Endothelial cell of umbilical vein (primary cell): ENCODE results near the gene LRRC41. TPM values are rescaled to one million over a fixed set of nuclear protein-coding genes. Genes with fewer than 3 reads are reported as not detected.
A peak's percentile ranks its signal among the peaks of the same experiment; 100 is the strongest.

ENCODE experiments used
- Bru-seq: library from RNA; stranded (reverse); fragments of 400-500 nt; gene quantifications from one replicate; lab custom pipeline; 2021; lab: Mats Ljungman, UMichigan
- BruChase-seq, 2 experiments: library from RNA; stranded (reverse); fragments of 400-500 nt; gene quantifications; one replicate each; lab custom pipeline; 2021; lab: Mats Ljungman, UMichigan
- BruUV-seq: library from RNA; stranded (reverse); fragments of 400-500 nt; replicated peaks from 2 replicates; lab custom pipeline; 2021; lab: Mats Ljungman, UMichigan
- CTCF ChIA-PET: fragments of 300-600, 350-600 bp; sonication (Branson Sonifier 250); formaldehyde crosslinking; loops from one replicate; lab custom pipeline; 2021; ENCODE audit warnings: antibody characterized with exemption, inconsistent platforms; lab: Charles Lee
- POLR2A ChIA-PET: fragments of 300-600, 350-600 bp; sonication (Branson Sonifier 250); formaldehyde crosslinking; loops from one replicate; lab custom pipeline; 2021; ENCODE audit warnings: antibody characterized with exemption, inconsistent platforms; lab: Charles Lee
- DNase-seq: peaks from one replicate; pipeline ENCODE4 v3.0.0-alpha.2; 2011; ENCODE audit warnings: low read depth, low spot score
- FAIRE-seq: peaks from 2 replicates; lab custom pipeline; 2011; peaks lifted over from hg19 to GRCh38; lab: Jason Lieb, UNC
- H2AFZ ChIP-seq: 2 replicates; pipeline ENCODE4 v1.6.0; 2012; ENCODE audit warnings: low read depth, low read length, control low read depth, inconsistent platforms
- H3K27ac ChIP-seq: 2 replicates; pipeline ENCODE4 v1.5.1; 2011; ENCODE audit warnings: low read depth, mild to moderate bottlenecking, control low read depth, low read length, moderate library complexity; ENCODE audit not compliant: insufficient read depth
- H3K27me3 ChIP-seq, 2 experiments: 2 replicates each; pipeline versions ENCODE4 v1.6.0 to v1.6.1; 2011; ENCODE audit warnings: low read length in 2 of 2, mixed read lengths in 1 of 2; ENCODE audit not compliant: control insufficient read depth in 2 of 2, insufficient read depth in 2 of 2
- H3K36me3 ChIP-seq, 2 experiments: 2 replicates in 1 of 2; 3 replicates in 1 of 2; pipeline ENCODE4 v1.5.1; 2011; ENCODE audit warnings: low read length in 2 of 2, mild to moderate bottlenecking in 1 of 2, moderate library complexity in 1 of 2; ENCODE audit not compliant: control insufficient read depth in 2 of 2, insufficient read depth in 2 of 2; ENCODE audit errors: extremely low read depth in 1 of 2
- H3K4me1 ChIP-seq: 3 replicates; pipeline ENCODE4 v1.5.1; 2011; ENCODE audit warnings: mild to moderate bottlenecking, low read length; ENCODE audit not compliant: control insufficient read depth, insufficient read depth; ENCODE audit errors: extremely low read depth
- H3K4me2 ChIP-seq: 2 replicates; pipeline ENCODE4 v1.6.1; 2011; ENCODE audit warnings: low read length, control low read depth, mixed read lengths; ENCODE audit not compliant: insufficient read depth
- H3K4me3 ChIP-seq, 3 experiments: fragments of 200-600 bp in 1 of 3; sonication (generic), shearing (Covaris generic) in 1 of 3; replicated peaks in 1 of 3; 2 replicates each; pipeline ENCODE4 v1.5.1; 2011 to 2016; ENCODE audit warnings: control low read depth in 3 of 3, low read length in 3 of 3, mild to moderate bottlenecking in 2 of 3, inconsistent platforms in 1 of 3, low read depth in 1 of 3, moderate library complexity in 1 of 3; ENCODE audit not compliant: insufficient read depth in 1 of 3
- H3K79me2 ChIP-seq: 2 replicates; pipeline ENCODE4 v1.6.0; 2012; ENCODE audit warnings: low read length, inconsistent platforms; ENCODE audit not compliant: control insufficient read depth, insufficient read depth
- H3K9ac ChIP-seq: replicated peaks from 2 replicates; pipeline ENCODE3; 2011; ENCODE audit warnings: low read length, control low read depth; ENCODE audit not compliant: insufficient read depth; ENCODE audit errors: extremely low read depth
- H3K9me1 ChIP-seq: replicated peaks from 3 replicates; pipeline ENCODE4 v1.6.0; 2011; ENCODE audit warnings: mild to moderate bottlenecking, low read length; ENCODE audit not compliant: control insufficient read depth, insufficient read depth; ENCODE audit errors: extremely low read depth
- H3K9me3 ChIP-seq: replicated peaks from 2 replicates; pipeline ENCODE4 v1.5.1; 2012; ENCODE audit warnings: low read length, inconsistent platforms; ENCODE audit not compliant: control insufficient read depth, insufficient read depth
- H4K20me1 ChIP-seq: replicated peaks from 2 replicates; pipeline ENCODE3; 2011; ENCODE audit warnings: mild to moderate bottlenecking, low read length; ENCODE audit not compliant: control insufficient read depth, insufficient read depth; ENCODE audit errors: extremely low read depth
- EZH2 ChIP-seq: IDR thresholded peaks from 2 replicates; pipeline ENCODE4 v1.6.1; 2012; ENCODE audit warnings: borderline replicate concordance, low read depth, mild to moderate bottlenecking, moderate library complexity, low read length, inconsistent platforms; ENCODE audit not compliant: severe bottlenecking
- FOS ChIP-seq: IDR thresholded peaks from 2 replicates; pipeline ENCODE4 v1.6.1; 2011; ENCODE audit warnings: mild to moderate bottlenecking, low read length, moderate library complexity, borderline replicate concordance; ENCODE audit not compliant: insufficient read depth
- GATA2 ChIP-seq: IDR thresholded peaks from 2 replicates; pipeline ENCODE4 v1.7.0; 2011; ENCODE audit warnings: low read depth, mild to moderate bottlenecking, moderate library complexity, mixed read lengths, low read length; ENCODE audit not compliant: insufficient read length, insufficient read depth
- JUN ChIP-seq: IDR thresholded peaks from 2 replicates; pipeline ENCODE4 v1.6.1; 2011; ENCODE audit warnings: borderline replicate concordance, low read depth; ENCODE audit not compliant: insufficient read length, insufficient read depth
- MYC ChIP-seq: IDR thresholded peaks from one replicate; pipeline ENCODE4 v1.6.1; 2011; ENCODE audit warnings: mild to moderate bottlenecking, low read depth, low read length
- POLR2A ChIP-seq: IDR thresholded peaks from 2 replicates; pipeline ENCODE4 v1.6.1; 2012; ENCODE audit warnings: low read depth, mild to moderate bottlenecking, control low read depth, low read length
- POLR2AphosphoS5 ChIP-seq: IDR thresholded peaks from 2 replicates; pipeline ENCODE4 v1.6.1; 2012; ENCODE audit warnings: low read depth, mild to moderate bottlenecking, control low read depth, low read length, moderate library complexity; ENCODE audit not compliant: insufficient read depth
- dilution Hi-C: fragments of 300-500 bp; cut with MboI; formaldehyde crosslinking; loops from one replicate; pipeline ENCODE4 v1.15.0; 2019; ENCODE audit warnings: low sequenced_read_pairs; ENCODE audit not compliant: extremely low pct_ligation_motif_present
- intact Hi-C: fragments of 100-400 bp; cut with micrococcal nuclease; formaldehyde crosslinking; loops from one replicate; pipeline ENCODE4 v1.10.0; 2022
- long read RNA-seq: library from polyadenylated mRNA; stranded (forward); transcript quantifications from one replicate; pipeline ENCODE4 v2.0.0, GENCODE V29; 2021
- polyA minus RNA-seq, 3 experiments: library from RNA; depleted of rRNA, polyadenylated mRNA; stranded (reverse); fragments of >200 nt; gene quantifications; 1 replicate in 1 of 3; 2 replicates in 2 of 3; pipeline ENCODE4 v1.2.3, GENCODE V29; 2011
- polyA plus RNA-seq, 4 experiments: library from polyadenylated mRNA; depleted of rRNA in 3 of 4; stranded (reverse) in 3 of 4; unstranded in 1 of 4; fragments of >200 nt; gene quantifications; 2 replicates each; pipeline versions ENCODE4 v1.2.1 to v1.2.3, GENCODE V29; 2011 to 2012; ENCODE audit warnings: missing spikeins in 1 of 4
- total RNA-seq: library from RNA; stranded (reverse); gene quantifications from 2 replicates; pipeline ENCODE4 v1.2.3, GENCODE V29; 2021
- TF ChIP-seq, protein P1 (sequence below): IDR thresholded peaks from 2 replicates; pipeline ENCODE4 v1.6.1; 2011; ENCODE audit not compliant: insufficient read depth, insufficient read length
- TF ChIP-seq, protein P2 (sequence below), 2 donors: IDR thresholded peaks; 1 replicate in 1 of 2; 2 replicates in 1 of 2; pipeline ENCODE4 v1.5.1; 2011; ENCODE audit warnings: low read length in 2 of 2, mild to moderate bottlenecking in 2 of 2, moderate library complexity in 2 of 2, control low read depth in 1 of 2, inconsistent platforms in 1 of 2, low read depth in 1 of 2; ENCODE audit not compliant: insufficient read depth in 1 of 2; ENCODE audit errors: extremely low read depth in 1 of 2

The LRRC41 gene, protein sequence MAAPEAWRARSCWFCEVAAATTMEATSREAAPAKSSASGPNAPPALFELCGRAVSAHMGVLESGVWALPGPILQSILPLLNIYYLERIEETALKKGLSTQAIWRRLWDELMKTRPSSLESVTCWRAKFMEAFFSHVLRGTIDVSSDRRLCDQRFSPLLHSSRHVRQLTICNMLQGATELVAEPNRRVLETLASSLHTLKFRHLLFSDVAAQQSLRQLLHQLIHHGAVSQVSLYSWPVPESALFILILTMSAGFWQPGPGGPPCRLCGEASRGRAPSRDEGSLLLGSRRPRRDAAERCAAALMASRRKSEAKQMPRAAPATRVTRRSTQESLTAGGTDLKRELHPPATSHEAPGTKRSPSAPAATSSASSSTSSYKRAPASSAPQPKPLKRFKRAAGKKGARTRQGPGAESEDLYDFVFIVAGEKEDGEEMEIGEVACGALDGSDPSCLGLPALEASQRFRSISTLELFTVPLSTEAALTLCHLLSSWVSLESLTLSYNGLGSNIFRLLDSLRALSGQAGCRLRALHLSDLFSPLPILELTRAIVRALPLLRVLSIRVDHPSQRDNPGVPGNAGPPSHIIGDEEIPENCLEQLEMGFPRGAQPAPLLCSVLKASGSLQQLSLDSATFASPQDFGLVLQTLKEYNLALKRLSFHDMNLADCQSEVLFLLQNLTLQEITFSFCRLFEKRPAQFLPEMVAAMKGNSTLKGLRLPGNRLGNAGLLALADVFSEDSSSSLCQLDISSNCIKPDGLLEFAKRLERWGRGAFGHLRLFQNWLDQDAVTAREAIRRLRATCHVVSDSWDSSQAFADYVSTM
- 69.2 and 71.5 TPM in 2 replicates for total RNA-seq
- polyA plus RNA-seq = 91.1 and 105 TPM in 2 replicates
- polyA plus RNA-seq (2011; cell fraction: cytosol; rRNA removed) = 59.8 and 67.0 TPM in 2 replicates
- polyA plus RNA-seq (2011; cell fraction: nucleus; rRNA removed) = 69.0 and 77.6 TPM in 2 replicates
- polyA plus RNA-seq (2012) = 39.1 and 42.6 TPM in 2 replicates
- polyA minus RNA-seq = 72.8 and 83.3 TPM in 2 replicates
- polyA minus RNA-seq (2011; cell fraction: cytosol; rRNA and poly(A)+ RNA removed) = 23.8 TPM
- polyA minus RNA-seq (2011; cell fraction: nucleus; rRNA and poly(A)+ RNA removed) = 33.7 and 35.5 TPM in 2 replicates
- percentile 78 among the genes with signal in this experiment for Bru-seq, nascent RNA
- percentile 91 among the genes with signal in this experiment for BruChase-seq, experiment 1, labeled RNA remaining after a 6-hour chase
- percentile 88 among the genes with signal in this experiment for BruChase-seq, experiment 2, labeled RNA remaining after a 2-hour chase
- long read RNA-seq, full-length matches to known transcripts = 173 of 236 reads
- long read RNA-seq, partial matches to known transcripts = 17 of 236 reads
- long read RNA-seq, other reads (novel, unspliced or antisense) = 46 of 236 reads

DNA sequence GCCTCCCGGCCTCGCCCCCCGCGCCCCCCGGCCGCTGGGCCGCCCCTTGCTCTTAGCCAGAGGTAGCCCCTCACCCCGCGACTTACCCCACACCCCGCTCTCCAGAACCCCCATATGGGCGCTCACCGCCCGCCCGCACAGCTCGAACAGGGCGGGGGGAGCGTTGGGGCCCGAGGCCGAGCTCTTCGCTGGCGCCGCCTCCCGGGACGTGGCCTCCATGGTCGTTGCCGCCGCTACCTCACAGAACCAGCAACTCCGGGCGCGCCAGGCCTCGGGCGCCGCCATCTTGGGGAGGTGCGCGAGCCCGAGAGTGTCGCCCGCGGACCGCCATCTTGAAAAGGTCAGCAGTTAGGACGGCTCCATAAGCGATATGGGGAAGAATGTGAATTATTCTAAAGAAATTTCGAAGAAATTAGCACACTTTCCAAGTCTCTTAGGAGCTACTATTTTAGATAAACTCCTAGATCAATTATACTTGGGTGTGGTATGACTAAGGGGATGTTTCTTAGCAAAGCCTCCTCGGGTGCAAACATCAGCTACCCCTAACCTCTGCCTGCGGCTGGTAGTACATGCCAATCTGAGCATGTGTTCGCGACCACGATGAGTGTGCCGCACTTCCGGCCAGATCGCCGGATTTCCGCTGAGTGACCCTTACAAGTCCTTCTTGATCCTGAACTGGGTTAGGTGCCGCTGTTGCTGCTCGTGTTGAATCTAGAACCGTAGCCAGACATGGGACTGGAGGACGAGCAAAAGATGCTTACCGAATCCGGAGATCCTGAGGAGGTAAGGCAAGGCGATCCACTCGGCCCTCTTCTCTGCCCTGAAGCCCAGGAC, at the start of gene LRRC41, which contains the start of gene UQCRH:
TSS of gene LRRC41 (minus strand) at position 579 of the 834 bp plus-strand sequence. CDS start at position 285, 294 bp downstream.
TSS of gene UQCRH (plus strand) at position 661 of the 834 bp plus-strand sequence. CDS start at position 730, 69 bp downstream.
- Histone ChIP-seq H4K20me1 (no peaks in the 10 kb centered on the region), H3K4me3 (peak within 1 kb of the TSS; percentile 81 to 94 (median 84)), H3K36me3 (no peaks in the 10 kb centered on the region), H2AFZ (peak within 1 kb of the TSS; percentile 50), H3K27me3 (no peaks in the 10 kb centered on the region), H3K9me1 (no peaks in the 10 kb centered on the region), H3K4me2 (peak within 1 kb of the TSS; percentile 94), H3K27ac (peak within 1 kb of the TSS; percentile 81), H3K4me1 (peaks cover 20% of the 10 kb centered on the region), H3K79me2 (peaks cover 93% of the 10 kb centered on the region), H3K9ac (peak within 1 kb of the TSS; percentile 97), H3K9me3 (no peaks in the 10 kb centered on the region)
- dilution Hi-C loops (no loop called here), intact Hi-C loops (loop anchor here (1.0 to 5.0 kb wide), 4 partner anchors 37 to 171 kb away; partner anchors contain the start of genes NSUN4, PIK3R3 and RAD54L)
- ChIA-PET CTCF (interaction anchor here (1.0 to 2.7 kb wide), 8 partner anchors 30 to 59 kb away, joined by 3 to 17 read pairs (median 6); partner anchors contain the start of genes NSUN4 and RAD54L), POLR2A (interaction anchor here (1.8 kb wide), 1 partner anchor 37 kb away, joined by 5 read pairs; the partner anchor contains the start of gene NSUN4)
- BruUV-seq = no TSS peak
- TF ChIP-seq POLR2AphosphoS5 (peak; percentile 94), GATA2 (no peak), EZH2 (no peak), POLR2A (peak; percentile 75), MYC (peak; percentile 96), JUN (no peak), FOS (peak; percentile 16)
- TF ChIP-seq, protein P1, sequence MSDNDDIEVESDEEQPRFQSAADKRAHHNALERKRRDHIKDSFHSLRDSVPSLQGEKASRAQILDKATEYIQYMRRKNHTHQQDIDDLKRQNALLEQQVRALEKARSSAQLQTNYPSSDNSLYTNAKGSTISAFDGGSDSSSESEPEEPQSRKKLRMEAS = peak; percentile 53
- TF ChIP-seq, protein P2, sequence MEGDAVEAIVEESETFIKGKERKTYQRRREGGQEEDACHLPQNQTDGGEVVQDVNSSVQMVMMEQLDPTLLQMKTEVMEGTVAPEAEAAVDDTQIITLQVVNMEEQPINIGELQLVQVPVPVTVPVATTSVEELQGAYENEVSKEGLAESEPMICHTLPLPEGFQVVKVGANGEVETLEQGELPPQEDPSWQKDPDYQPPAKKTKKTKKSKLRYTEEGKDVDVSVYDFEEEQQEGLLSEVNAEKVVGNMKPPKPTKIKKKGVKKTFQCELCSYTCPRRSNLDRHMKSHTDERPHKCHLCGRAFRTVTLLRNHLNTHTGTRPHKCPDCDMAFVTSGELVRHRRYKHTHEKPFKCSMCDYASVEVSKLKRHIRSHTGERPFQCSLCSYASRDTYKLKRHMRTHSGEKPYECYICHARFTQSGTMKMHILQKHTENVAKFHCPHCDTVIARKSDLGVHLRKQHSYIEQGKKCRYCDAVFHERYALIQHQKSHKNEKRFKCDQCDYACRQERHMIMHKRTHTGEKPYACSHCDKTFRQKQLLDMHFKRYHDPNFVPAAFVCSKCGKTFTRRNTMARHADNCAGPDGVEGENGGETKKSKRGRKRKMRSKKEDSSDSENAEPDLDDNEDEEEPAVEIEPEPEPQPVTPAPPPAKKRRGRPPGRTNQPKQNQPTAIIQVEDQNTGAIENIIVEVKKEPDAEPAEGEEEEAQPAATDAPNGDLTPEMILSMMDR (IDR thresholded peaks at IDR 0.05; ENCODE audit: extremely low read depth in 1 of 2, insufficient read depth in 1 of 2, low read depth in 1 of 2, low read length in 2 of 2) = peak; percentile 4 to 11
- FAIRE-seq = peak; percentile 99
- DNase-seq = peak; percentile 96
